Breast epithelium (tissue), 4 donors: Measurements from ENCODE around the gene PRDM15. TPM values are rescaled to one million over a fixed set of nuclear protein-coding genes. Genes with fewer than 3 reads are reported as not detected.

Experiments
- DNase-seq, 2 donors: peaks; one replicate each; pipeline ENCODE4 v3.0.0-alpha.2; 2019; ENCODE audit warnings: low spot score in 2 of 2
- H3K27ac ChIP-seq, 2 donors: fragments of 200-600 bp; sonication (generic) in 1 of 2; one replicate each; pipeline ENCODE4 v1.5.1; 2016 to 2019; ENCODE audit warnings: mild to moderate bottlenecking in 1 of 2
- H3K27me3 ChIP-seq, 2 donors: fragments of 200-600 bp; sonication (generic) in 1 of 2; one replicate each; pipeline versions ENCODE4 v1.5.1 to v1.6.0; 2017 to 2019; ENCODE audit warnings: control low read depth in 1 of 2, mild to moderate bottlenecking in 1 of 2
- H3K36me3 ChIP-seq: fragments of 200-600 bp; one replicate; pipeline ENCODE4 v1.5.1; 2019
- H3K4me1 ChIP-seq, 2 donors: fragments of 200-600 bp; sonication (generic); one replicate each; pipeline ENCODE4 v1.5.1; 2016 to 2019; ENCODE audit warnings: control low read depth in 1 of 2
- H3K4me3 ChIP-seq, 3 donors: fragments of 200-600 bp; sonication (generic); 1 replicate in 2 of 3; 2 replicates in 1 of 3; pipeline ENCODE4 v1.5.1; 2016 to 2019; ENCODE audit warnings: mild to moderate bottlenecking in 3 of 3, moderate library complexity in 2 of 3
- H3K9me3 ChIP-seq, 2 donors: fragments of 200-600 bp; sonication (generic) in 1 of 2; one replicate each; pipeline ENCODE4 v1.5.1; 2016 to 2019; ENCODE audit warnings: control low read depth in 1 of 2
- POLR2A ChIP-seq: fragments of 450-650 bp; IDR thresholded peaks from one replicate; pipeline ENCODE4 v1.6.1; 2016; ENCODE audit warnings: antibody characterized with exemption, mild to moderate bottlenecking, moderate library complexity
- POLR2AphosphoS5 ChIP-seq, 3 donors: sonication (generic); formaldehyde crosslinking; IDR thresholded peaks; one replicate each; pipeline ENCODE4 v1.6.1; 2017; ENCODE audit warnings: antibody characterized with exemption in 3 of 3
- intact Hi-C: fragments of 100-400 bp; cut with DNase I; formaldehyde crosslinking; loops from one replicate; pipeline ENCODE4 v1.15.1; 2023; ENCODE audit warnings: low total_unique reads
- total RNA-seq, 3 donors: library from RNA; depleted of rRNA; stranded (reverse); fragments of >200 nt; gene quantifications; one replicate each; pipeline ENCODE4 v1.1.0, GENCODE V29; 2016
- TF ChIP-seq, protein P1 (sequence below), 3 donors: fragments of 450-650 bp; IDR thresholded peaks; one replicate each; pipeline ENCODE4 v1.5.1; 2016 to 2017; ENCODE audit warnings: antibody characterized with exemption in 3 of 3, mild to moderate bottlenecking in 3 of 3, moderate library complexity in 3 of 3

PRDM15 gene
- total RNA-seq, 3 donors from 2014 or later: 6.6 to 14.1 (median 9.2) TPM

- Histone ChIP-seq H3K27ac (peak overlapping the region; percentile 55 to 67), H3K4me3 (peak overlapping the region in 2 of 3 donors; percentile 31 to 53)
These were observed 117.1 kb downstream of the PRDM15 start for GRCh38 chr21:41761934-41762635.

GRCh38 chr21:41761211-41761933 is 117.8 kb downstream of the PRDM15 start:
- Histone ChIP-seq H3K27ac (peak overlapping the region; percentile 55 to 67), H3K4me3 (peak overlapping the region in 2 of 3 donors; percentile 31 to 53), H3K36me3 (no peaks in the 10 kb centered on the region), H3K4me1 (peaks cover 0 to 25% of the 10 kb centered on the region in 2 donors), H3K27me3 (peaks cover 0 to 3% of the 10 kb centered on the region in 2 donors), H3K9me3 (no peaks in the 10 kb centered on the region)
- intact Hi-C loops: no loop called here
- DNase-seq: no peak
- TF ChIP-seq POLR2A: no peak
- TF ChIP-seq, protein P1, sequence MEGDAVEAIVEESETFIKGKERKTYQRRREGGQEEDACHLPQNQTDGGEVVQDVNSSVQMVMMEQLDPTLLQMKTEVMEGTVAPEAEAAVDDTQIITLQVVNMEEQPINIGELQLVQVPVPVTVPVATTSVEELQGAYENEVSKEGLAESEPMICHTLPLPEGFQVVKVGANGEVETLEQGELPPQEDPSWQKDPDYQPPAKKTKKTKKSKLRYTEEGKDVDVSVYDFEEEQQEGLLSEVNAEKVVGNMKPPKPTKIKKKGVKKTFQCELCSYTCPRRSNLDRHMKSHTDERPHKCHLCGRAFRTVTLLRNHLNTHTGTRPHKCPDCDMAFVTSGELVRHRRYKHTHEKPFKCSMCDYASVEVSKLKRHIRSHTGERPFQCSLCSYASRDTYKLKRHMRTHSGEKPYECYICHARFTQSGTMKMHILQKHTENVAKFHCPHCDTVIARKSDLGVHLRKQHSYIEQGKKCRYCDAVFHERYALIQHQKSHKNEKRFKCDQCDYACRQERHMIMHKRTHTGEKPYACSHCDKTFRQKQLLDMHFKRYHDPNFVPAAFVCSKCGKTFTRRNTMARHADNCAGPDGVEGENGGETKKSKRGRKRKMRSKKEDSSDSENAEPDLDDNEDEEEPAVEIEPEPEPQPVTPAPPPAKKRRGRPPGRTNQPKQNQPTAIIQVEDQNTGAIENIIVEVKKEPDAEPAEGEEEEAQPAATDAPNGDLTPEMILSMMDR (IDR thresholded peaks at IDR 0.05): no peak

More at GRCh38 chr21:41761934-41762635, 117.1 kb downstream of the PRDM15 start:
- peaks cover 0 to 25% of the 10 kb centered on the region in 2 donors for H3K4me1 ChIP-seq
- no peak for DNase-seq
- intact Hi-C loops: no loop called here
- H3K36me3 ChIP-seq: no peaks in the 10 kb centered on the region
- H3K9me3 ChIP-seq: no peaks in the 10 kb centered on the region
- no peak for TF ChIP-seq POLR2A
- TF ChIP-seq, protein P1 (IDR thresholded peaks at IDR 0.05): no peak
- TF ChIP-seq POLR2AphosphoS5 (IDR thresholded peaks at IDR 0.05): no peak
- peaks cover 0 to 8% of the 10 kb centered on the region in 2 donors for H3K27me3 ChIP-seq

GRCh38 chr21:41760411-41760810 is 118.7 kb downstream of the PRDM15 start:
- intact Hi-C loops: no loop called here
- no peaks in the 10 kb centered on the region for H3K27me3 ChIP-seq
- H3K27ac ChIP-seq: no peak overlapping the region
- peaks cover 0 to 25% of the 10 kb centered on the region in 2 donors for H3K4me1 ChIP-seq
- TF ChIP-seq POLR2A: no peak
- TF ChIP-seq, protein P1 (IDR thresholded peaks at IDR 0.05): no peak
- no peak for TF ChIP-seq POLR2AphosphoS5 (IDR thresholded peaks at IDR 0.05)
- H3K4me3 ChIP-seq: no peak overlapping the region
- no peaks in the 10 kb centered on the region for H3K36me3 ChIP-seq
- DNase-seq: no peak
- H3K9me3 ChIP-seq: no peaks in the 10 kb centered on the region

GRCh38 chr21:41759926-41760325 is 119.2 kb downstream of the PRDM15 start:
- intact Hi-C loops: no loop called here
- Histone ChIP-seq H3K9me3 (no peaks in the 10 kb centered on the region), H3K36me3 (no peaks in the 10 kb centered on the region), H3K4me1 (peaks cover 0 to 25% of the 10 kb centered on the region in 2 donors), H3K4me3 (no peak overlapping the region), H3K27ac (no peak overlapping the region), H3K27me3 (no peaks in the 10 kb centered on the region)
- TF ChIP-seq POLR2AphosphoS5 (IDR thresholded peaks at IDR 0.05) (no peak), POLR2A (no peak)
- TF ChIP-seq, protein P1 (IDR thresholded peaks at IDR 0.05): no peak
- DNase-seq: no peak

DNA sequence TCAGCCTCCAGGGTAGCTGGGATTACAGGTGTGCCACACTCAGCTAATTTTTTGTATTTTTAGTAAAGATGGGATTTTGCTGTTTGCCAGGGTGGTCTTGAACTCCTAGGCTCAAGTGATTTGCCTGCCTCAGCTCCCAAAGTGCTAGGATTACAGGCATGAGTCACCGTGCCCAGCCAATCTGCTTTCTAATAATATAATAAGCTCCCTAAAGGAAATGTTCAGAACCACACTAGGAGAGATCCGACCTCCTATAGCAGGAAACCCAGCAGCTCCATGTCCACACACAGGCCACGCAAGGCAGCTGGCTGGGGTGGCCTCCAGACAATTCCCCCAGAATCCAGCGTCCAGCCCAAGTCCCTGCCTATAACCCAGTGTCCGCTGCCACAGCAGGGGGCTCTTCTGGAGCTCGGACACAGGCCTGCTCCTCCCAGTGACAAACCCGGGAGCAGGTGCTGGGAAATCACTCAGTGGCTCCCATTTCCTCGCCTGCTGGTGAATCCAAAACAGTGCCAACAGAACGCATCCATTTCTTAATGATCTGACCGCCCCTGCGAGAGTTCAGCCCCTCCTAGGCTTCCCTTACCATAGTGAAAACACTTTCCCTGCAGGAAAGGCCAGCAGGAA is 119.8 kb downstream of the PRDM15 start:
- H3K4me3 ChIP-seq: no peak overlapping the region
- intact Hi-C loops: no loop called here
- H3K27me3 ChIP-seq: no peaks in the 10 kb centered on the region
- H3K9me3 ChIP-seq: no peaks in the 10 kb centered on the region
- no peak overlapping the region for H3K27ac ChIP-seq
- peaks cover 0 to 25% of the 10 kb centered on the region in 2 donors for H3K4me1 ChIP-seq
- TF ChIP-seq POLR2A (no peak), POLR2AphosphoS5 (IDR thresholded peaks at IDR 0.05) (no peak)
- TF ChIP-seq, protein P1 (IDR thresholded peaks at IDR 0.05): no peak
- no peak for DNase-seq
- no peaks in the 10 kb centered on the region for H3K36me3 ChIP-seq
